HG03521 (cell line): ENCODE measurements around the gene RGMA.

ENCODE experiments used
- ATAC-seq: cut with Tn5 transposase; IDR thresholded peaks from one replicate; pipeline ENCODE4 v1.9.1; 2021; ENCODE audit warnings: mild to moderate bottlenecking, moderate library complexity; ENCODE audit not compliant: unreplicated experiment

RGMA gene

GRCh38 chr15:93024716-93025624 is 64.0 kb downstream of the RGMA start:
- no peak for ATAC-seq

- no peak for ATAC-seq
Measured at GRCh38 chr15:93024293-93024692, 64.7 kb downstream of the RGMA start.

- ATAC-seq: peak; percentile 75
Measured at GRCh38 chr15:93020976-93021772, 67.8 kb downstream of the RGMA start.

GRCh38 chr15:93019971-93020370 is 69.0 kb downstream of the RGMA start:
- no peak for ATAC-seq

- ATAC-seq: no peak
Measured at GRCh38 chr15:93019090-93019489, 69.9 kb downstream of the RGMA start.

- no peak for ATAC-seq
Measured at GRCh38 chr15:93018574-93018973, 70.4 kb downstream of the RGMA start.

- no peak for ATAC-seq
Measured at GRCh38 chr15:93017526-93017925, 71.5 kb downstream of the RGMA start.

- ATAC-seq: no peak
Measured at GRCh38 chr15:93012786-93013185, 76.2 kb downstream of the RGMA start.

GRCh38 chr15:93007994-93008393 is 81.0 kb downstream of the RGMA start:
- no peak for ATAC-seq

GRCh38 chr15:93005133-93005532 is 83.9 kb downstream of the RGMA start:
- ATAC-seq: no peak

- ATAC-seq: no peak
Measured at GRCh38 chr15:93001881-93002280, 87.1 kb downstream of the RGMA start.

- no peak for ATAC-seq
Measured at GRCh38 chr15:93001156-93001555, 87.9 kb downstream of the RGMA start.

- ATAC-seq: no peak
Measured at GRCh38 chr15:92997821-92998220, 91.2 kb downstream of the RGMA start.

GRCh38 chr15:92992720-92993119 is 96.3 kb downstream of the RGMA start:
- no peak for ATAC-seq

GRCh38 chr15:92990031-92990430 is 99.0 kb downstream of the RGMA start:
- ATAC-seq: no peak

- ATAC-seq: no peak
Measured at GRCh38 chr15:92989470-92989869, 99.5 kb downstream of the RGMA start.
